NCI-H345 (cell line): ENCODE measurements around the gene SAPCD1.

ENCODE experiments used
- DNase-seq: peaks from one replicate; lab custom pipeline; 2025; lab: John Stamatoyannopoulos, UW

The SAPCD1 gene

DNA sequence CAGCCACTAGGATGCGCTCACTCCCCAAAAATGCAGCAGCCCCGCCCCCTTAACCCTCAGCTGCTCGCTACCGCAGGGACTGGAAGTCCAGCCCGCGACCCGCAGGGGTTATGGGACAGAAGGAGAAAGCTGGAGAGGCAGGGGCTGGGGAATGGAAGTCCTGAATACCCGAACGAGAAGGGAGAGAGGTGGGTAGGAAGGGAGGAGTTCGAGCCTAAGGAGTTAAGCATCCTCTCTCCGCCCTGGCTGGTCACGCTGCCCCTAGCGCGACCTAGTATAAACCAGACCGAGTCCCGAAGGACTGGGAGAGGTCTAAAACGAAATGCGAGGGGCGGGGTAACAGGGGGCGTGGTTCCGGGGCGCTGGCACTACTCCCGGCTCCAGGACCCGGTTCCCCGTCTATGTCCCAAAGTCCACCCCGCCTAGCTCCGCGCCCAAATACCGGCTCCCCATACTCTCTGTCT, 32.9 kb upstream of the SAPCD1 start:
- peak; percentile 81 for DNase-seq

DNA sequence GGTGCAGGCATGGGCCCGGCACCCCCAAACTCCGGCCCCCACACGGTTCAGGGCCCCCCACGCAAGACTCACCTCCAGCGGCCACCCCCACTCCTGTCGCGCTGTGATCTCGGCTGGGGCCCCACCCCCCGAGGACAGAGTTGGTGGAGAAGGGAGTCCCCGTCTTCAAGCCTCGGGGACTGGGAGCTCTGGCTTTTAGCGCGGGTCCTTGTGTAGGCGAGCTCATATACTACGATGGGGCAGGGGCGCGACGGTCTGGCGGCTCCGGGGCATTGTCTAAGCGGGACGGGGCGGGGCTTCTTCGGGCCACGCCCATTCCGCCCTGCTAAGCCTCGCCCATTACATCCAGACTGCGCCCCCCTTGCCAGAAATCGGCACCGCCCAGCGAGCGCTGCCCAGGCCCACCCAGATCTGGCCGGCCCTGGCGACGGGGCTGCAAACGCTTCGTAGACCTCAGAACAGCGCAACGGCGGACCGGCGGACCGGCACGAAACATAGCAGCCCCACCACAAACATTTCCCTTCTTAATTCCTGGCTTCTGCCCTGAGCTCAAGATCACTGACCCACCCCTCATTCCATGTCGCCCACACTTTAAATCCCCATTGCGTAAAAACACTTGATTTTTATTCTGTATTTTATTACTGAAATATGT, 32.4 kb upstream of the SAPCD1 start:
- peak; percentile 78 for DNase-seq

DNA sequence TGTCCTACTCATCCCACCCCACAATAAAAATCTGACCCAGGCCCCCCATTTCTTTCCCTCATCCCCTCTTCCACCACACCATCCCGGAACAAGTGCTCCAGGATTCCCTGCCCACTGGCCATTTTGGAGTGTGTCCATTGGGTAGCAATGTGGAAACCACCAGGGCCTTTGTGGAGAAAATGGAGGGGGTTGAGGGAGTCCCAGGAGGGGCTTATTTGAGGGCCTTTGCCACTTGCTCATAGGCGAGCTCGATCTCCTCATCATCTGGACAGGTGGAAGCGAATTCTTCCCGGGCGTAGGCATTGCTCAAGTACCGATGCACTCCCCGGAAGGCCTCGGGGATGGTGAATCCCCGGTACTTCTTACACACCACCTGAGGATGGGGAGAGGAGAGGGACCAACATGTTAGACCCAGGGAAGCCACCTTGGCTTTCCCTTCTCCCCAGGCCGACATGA, 31.8 kb upstream of the SAPCD1 start:
- no peak for DNase-seq

DNA sequence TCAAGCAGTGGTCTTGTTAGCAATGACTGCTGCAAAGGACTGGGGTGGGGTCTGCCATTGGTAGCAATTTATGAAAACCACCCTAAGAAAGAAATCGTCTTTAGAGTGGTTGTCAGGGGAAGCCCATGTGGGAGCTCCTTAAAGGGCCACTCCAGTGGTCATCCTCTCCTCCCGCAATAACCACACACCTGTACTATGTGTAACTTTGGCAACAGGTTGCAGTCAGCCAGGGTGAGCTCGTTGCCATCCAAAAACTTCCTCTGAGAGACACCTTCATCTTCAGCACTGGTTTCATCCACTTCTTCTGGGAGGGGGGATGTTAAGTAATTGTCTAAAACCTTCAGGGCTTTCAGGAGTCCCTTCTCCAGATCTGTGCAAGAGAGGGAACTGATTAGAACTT, 30.4 kb upstream of the SAPCD1 start:
- no peak for DNase-seq

- no peak for DNase-seq
Measured at GRCh38 chr6:31733734-31734133, 28.7 kb upstream of the SAPCD1 start.

DNA sequence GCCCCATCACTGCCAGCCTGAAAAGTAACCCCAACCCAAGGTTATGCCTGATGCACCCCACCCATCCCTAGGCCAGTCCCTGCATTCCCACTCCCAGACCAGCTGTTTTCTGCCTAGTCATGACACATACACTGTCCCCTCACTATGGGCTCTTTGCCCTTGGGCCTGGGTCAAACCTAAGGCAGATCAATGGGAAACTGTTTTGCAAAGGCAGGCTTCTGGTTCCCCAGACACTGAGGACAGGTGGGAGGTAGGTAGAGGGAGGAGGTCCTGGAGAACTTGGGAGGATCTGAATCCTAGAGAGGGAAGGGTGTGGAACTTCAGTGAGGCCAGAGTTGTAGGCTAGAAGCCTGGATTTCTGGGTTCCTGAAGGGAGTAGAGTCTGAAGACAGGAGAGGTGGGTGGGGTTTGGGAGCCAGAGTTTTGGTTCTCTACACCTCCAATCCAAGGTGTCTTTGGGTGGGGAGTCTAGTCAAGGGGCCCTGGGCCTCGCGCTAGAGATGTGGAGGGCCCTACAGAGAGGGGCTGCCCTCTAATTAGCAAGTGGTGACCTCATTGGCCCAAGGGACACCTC, 28.1 kb upstream of the SAPCD1 start:
- no peak for DNase-seq

DNA sequence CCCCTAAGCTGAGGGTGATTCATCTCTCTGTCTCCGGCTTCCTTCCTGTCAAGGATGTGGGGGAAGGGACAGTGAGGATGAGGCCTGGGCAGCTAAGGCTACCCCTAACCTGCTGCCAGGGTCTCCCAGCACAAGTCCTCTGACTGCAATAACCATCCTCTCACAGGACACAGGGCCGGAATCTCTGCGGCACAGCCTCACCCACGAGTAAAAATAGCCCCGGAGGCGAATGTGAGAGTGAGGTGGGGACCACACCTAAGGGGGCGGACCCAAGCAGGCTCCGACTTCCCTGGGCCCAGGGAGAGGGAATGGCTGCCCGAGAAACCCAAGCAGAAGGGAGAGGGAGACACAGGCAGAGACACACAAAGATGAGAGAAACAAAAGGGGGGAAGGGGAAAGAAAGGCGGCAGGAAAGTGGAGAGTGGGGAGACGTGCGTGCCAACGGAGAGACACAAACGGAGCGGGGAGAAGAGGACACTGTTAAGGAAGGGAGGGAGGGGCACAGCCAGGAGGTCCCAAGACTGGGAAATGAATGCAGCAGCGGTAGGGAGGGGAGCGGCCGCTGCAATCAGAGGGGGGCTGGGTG, 27.5 kb upstream of the SAPCD1 start:
- DNase-seq: no peak

DNA sequence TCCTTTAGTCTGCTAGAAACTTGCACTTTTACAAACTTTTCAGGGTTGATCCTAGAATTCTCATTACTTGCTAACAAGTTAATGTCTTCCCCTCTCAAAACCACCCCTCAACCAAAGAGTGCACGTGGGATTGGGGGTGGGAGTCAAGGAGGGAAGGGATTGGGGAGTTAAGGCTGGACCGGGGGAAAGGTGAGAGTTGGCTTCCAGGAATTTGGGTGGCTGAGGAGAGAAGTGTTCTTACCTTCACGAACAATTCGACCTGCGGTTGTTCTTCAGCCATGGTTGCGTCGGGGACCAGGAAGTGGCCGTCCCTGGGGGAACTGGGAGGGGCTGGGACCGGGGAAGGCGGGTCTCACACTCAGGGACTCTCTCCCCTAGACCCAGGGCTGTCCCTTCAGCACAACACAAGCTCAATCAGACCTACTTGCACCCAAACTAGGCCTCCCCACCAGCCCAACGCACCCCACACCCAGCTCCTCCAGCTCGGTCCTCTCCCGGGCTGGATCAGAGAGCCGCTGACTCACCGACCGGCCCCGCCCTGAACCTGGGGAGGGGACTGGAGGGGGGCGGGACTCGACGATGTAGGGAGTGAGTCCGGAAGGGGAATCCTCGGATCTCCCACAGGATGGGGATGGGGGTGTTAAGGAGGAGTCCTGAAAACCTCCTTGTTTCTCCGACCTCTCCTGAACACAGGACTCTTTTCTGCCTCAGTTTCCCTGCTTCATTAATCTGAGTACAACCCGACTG, 26.3 kb upstream of the SAPCD1 start, which contains the start of gene CLIC1:
Gene CLIC1 (minus strand): TSS at position 510 of the 747 bp plus-strand sequence. CDS start 230 bp downstream, at position 280.
- DNase-seq: peak; percentile 84

DNA sequence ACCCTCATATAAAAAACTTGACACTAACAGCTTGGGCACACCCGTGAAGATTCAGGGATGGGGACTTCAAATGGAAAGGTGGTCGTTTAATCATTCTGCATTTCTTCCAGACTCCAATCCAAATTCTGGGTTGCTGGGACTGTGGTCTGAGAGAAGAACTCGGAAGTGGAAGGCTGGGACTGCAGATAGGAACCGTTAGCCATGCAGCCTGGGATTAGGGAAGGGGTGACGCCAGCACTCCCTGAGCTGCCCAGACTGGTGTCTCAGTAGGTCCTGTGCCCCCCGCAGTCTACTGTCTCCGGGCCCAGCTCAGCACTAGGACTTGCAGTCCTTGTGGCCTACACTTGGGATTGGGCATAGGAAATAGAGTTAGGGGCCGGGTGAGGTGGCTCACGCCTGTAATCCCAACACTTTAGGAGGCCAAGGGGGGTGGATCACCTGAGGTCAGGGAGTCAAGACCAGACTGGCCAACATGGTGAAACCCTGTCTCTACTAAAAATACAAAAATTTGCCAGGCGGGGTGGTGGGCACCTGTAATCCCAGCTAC, 25.6 kb upstream of the SAPCD1 start:
- DNase-seq: no peak

DNA sequence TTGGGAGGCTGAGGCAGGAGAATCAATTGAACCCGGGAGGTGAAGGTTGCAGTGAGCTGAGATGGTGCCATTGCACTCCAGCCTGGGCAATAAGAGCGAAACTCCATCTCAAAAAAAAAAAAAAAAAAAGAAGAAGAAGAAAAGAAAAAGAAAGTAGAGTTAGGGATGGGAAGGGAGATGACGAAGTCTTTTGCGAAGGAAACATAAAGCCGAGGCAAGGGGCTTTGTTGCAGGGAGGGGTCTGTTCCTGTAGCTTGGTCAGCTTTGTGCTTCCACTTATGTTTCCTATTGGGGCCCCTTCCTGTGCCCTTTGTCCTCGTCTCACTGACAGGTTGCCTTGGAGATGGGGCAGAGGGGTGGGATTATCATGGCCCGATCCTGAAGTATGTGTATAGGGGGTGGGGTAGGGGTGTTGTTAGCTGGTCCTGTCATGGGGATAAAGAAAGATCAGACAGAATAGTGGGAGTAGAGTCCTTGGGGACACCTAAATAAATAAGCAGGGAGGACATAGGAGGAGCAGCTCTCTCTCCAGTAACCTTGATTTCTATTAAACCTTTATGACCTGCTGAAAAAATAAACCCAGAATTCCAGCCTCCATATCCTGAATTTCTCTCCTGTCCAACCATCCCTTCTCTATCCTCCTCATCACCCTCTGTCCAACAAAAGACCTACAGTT, 25.0 kb upstream of the SAPCD1 start:
- peak; percentile 40 for DNase-seq

DNA sequence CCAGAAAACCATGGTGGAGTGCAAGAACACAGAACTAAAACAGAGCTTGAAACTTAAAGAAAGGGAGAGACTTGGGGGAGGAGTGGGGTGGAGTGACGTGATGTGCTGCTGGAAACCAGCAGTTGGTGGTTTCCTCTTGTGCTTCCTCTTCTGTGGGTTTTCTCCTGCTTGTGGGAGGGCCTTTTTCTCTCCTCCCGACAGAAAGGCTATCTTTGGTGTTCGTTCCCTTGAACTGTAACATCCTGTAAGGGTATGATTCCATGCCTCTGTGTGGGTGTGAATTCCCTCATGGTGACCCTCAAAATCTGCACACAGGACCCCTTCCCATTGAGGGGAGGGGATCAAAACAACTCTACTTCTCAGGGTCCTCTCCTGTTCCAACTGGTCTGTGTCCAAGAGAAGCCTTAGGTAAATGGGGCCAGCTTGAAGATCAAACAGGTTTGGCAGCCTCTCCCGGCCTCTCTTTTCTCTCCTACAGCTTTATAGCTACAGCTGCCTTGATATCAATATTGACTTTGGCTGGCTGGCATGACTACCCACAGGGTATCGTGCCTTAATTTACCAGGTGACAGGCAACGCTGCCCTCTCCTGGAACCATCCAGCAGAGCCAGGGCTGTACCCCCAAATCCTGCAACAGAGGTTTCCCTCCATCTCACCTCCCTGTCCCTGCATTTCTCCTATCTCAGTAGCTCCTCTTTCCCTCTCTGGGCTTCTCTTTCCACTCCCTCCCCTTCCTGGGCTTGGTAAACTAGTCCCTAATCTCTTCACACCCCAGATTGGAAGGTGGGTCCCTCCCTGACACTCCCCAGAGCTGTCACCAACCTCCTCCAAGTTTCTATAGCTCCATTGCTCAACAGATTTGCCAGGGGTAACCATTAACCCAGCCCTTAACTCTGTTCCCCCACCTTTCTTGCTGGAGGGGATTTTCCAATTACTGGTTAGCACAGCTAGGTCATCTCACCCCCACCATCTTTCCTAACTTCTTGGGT, 24.2 kb upstream of the SAPCD1 start:
- DNase-seq: peak; percentile 92

DNA sequence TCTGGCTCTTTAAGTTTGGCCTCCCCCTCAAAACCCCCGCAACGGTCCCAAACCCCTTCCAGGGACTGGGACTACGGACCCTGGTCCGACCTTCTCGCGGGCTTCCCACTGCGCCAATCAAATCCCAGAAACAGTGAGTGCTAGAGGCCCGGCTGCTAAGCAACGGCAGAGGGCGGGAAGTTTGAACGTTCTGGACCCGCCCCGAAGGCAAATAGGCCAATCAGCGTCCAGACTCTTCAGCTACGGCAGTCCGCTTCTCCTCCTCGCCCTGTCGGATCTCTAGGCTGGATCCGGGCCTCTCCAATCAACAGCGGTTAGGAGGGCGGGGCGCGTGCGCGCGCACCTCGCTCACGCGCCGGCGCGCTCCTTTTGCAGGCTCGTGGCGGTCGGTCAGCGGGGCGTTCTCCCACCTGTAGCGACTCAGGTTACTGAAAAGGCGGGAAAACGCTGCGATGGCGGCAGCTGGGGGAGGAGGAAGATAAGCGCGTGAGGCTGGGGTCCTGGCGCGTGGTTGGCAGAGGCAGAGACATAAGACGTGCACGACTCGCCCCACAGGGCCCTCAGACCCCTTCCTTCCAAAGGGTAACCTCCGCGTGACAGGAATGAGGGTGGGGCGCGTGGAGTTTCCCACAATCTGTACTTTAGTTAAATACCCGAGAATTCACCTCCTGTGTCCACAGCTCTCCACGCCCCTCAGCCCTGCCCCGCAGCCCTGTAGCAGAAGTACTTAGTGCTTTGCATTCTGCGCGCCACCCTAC, 22.6 kb upstream of the SAPCD1 start, which contains the start of gene MSH5:
Gene MSH5 (plus strand): TSS at position 367 of the 758 bp plus-strand sequence. CDS start 462 bp downstream, outside the sequence.
- peak; percentile 99 for DNase-seq

GRCh38 chr6:31740397-31741223, 21.8 kb upstream of the SAPCD1 start:
- DNase-seq: no peak

GRCh38 chr6:31741815-31742214, 20.6 kb upstream of the SAPCD1 start:
- no peak for DNase-seq

DNA sequence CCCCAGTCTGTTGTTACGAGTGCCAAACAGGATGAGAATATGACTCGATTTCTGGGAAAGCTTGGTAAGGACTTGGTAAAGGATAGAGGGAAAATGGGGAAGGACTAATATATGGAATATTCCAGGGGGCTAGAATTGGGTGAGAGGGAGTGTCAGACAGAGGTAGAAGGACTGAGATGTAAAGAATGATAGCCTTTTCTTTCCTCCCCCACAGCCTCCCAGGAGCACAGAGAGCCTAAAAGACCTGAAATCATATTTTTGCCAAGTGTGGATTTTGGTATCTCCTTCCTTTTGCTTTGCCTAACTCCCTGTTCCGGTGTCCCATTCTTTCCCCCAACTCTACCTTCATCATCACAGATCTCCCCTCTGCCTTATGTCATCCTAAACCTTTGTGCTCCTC, 19.6 kb upstream of the SAPCD1 start:
- DNase-seq: no peak

- no peak for DNase-seq
Measured at GRCh38 chr6:31744422-31744821, 18.0 kb upstream of the SAPCD1 start.

- no peak for DNase-seq
Measured at GRCh38 chr6:31749301-31750036, 13.0 kb upstream of the SAPCD1 start.

DNA sequence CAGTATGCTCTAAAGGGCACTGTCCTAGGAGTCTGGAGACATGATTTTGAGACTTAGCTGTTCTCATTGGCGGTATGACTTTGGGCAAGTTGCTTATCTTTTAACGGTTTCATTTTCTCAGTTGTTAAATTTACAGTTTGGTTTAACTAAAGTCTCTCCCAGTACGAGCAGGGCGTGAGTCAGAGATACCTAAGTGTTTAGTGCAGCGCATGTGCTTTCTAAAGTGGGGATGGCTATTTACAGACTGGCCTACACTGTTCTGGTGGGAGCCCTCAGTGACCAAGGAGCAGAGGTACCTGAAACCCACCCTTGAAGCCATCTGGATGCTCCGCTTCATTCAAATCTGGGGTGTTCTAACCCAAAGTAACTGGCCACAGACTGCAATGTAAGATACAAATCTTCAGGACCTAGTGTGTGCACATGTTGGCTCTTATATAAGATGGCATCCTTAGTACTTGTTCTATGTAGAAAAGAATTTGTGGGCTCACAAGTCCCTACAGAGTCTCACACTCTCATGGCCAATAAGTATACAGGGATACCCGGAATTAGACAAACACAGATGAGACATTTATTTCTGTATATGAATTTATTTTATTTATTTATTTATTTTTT, 11.9 kb upstream of the SAPCD1 start:
- no peak for DNase-seq
